ENCODE results near the gene HEG1.
"Not testable (repeated sequence)": the region's sequence is repeated elsewhere in the genome, so short reads cannot be mapped to it uniquely, and the experiment has no call there.

HEG1 gene

DNA sequence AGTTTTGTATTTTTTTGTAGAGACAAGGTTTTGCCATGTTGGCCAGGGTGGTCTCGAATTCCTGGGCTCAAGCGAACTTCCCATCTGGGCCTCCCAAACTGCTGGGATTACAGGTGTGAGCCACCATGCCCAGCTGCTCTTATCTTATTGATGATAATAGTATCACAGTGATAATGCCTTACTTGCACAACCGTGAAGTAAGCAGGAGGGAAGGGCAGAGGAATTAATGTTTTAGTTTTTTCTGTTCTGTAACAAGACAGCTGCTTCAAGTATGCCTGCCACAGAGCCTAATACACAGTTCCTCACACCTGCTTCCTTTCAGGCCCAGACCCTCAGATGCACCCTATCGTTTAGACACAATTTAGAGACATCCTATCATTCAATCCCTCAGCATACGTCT, 95.1 kb downstream of the HEG1 start:
- no peak for TF ChIP-seq POLR2AphosphoS5 (IDR thresholded peaks at IDR 0.05; ENCODE audit: low read depth, low read length)
- TF ChIP-seq TAF1 (IDR thresholded peaks at IDR 0.05; ENCODE audit: borderline replicate concordance, low read depth, low read length) = no peak
- TF ChIP-seq POLR2A (IDR thresholded peaks at IDR 0.05; ENCODE audit: low read depth, low read length) = no peak
- FAIRE-seq = no peak
- DNase-seq (ENCODE audit: insufficient read length) = no peak

DNA sequence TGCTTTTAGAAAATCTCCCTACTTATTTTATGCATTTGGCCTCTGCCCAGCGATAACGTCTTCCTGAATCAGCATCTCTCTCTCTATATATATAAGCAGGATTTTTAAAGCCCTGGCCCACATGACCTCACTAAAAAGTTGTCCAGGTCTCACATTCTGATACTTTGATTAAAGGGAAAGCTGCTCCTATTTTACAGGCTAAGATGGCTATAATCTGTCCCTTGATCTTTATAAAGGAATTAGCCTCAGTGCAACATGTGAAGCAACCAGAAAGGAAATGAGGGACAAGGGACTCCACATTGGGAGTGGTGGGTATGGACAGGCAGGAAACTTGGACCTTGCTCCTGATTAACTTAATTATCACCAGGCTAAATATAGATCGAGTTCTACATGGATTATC, 95.7 kb downstream of the HEG1 start:
- DNase-seq (ENCODE audit: insufficient read length) = no peak
- no peak for FAIRE-seq

DNA sequence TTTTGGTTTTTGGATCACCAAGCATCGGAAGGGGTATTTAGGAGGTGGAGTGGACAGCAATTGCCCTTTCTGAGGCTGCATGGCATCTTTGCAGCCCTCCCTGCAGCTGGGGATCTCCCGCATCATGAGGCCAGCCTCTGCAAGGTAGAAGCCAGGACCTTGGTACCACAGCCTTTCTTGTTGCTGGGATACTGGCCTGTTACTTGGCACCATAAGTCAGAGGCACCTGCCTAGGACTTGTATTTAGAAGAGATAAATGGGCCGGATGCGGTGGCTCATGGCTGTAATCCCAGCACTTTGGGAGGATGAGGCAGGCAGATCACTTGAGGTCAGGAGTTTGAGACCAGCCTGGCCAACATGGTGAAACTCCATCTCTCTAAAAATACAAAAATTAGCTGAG, 97.8 kb downstream of the HEG1 start:
- not testable (repeated sequence) for DNase-seq (ENCODE audit: insufficient read length); FAIRE-seq

More for the DNA sequence above, 95.7 kb downstream of the HEG1 start:
- TF ChIP-seq TAF1 (IDR thresholded peaks at IDR 0.05; ENCODE audit: borderline replicate concordance, low read depth, low read length) = no peak
- no peak for TF ChIP-seq POLR2AphosphoS5 (IDR thresholded peaks at IDR 0.05; ENCODE audit: low read depth, low read length)
- no peak for TF ChIP-seq POLR2A (IDR thresholded peaks at IDR 0.05; ENCODE audit: low read depth, low read length)

DNA sequence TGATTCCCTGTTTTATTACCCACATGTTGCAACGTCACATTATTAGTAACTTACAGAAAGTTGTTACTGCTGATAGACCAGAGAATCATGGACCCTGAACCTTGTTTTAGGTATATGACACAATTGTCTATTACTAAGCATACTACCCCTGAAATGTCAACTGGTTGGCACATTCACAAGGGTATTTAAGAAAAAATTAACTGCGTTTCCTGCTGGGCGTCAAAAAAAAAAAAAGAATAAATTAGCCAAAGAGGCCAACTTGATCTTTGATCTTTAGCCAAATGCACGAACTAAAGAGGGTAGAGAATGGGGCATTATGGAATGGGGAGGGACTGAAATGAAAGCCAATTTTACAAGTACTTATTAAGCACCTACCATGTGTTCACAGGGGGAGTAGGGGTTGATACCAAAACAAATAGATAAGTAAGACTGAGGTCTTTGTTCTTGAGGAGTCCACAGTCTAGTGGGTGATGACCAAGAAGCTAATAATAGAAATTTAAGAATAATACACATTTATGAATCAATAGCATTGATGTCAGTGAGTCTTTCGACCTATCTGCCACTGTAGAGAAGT, 103.4 kb downstream of the HEG1 start:
- TF ChIP-seq POLR2A (IDR thresholded peaks at IDR 0.05; ENCODE audit: low read depth, low read length) (no peak), POLR2AphosphoS5 (IDR thresholded peaks at IDR 0.05; ENCODE audit: low read depth, low read length) (no peak), TAF1 (IDR thresholded peaks at IDR 0.05; ENCODE audit: borderline replicate concordance, low read depth, low read length) (no peak)
- FAIRE-seq = no peak
- DNase-seq (ENCODE audit: insufficient read length) = no peak

DNA sequence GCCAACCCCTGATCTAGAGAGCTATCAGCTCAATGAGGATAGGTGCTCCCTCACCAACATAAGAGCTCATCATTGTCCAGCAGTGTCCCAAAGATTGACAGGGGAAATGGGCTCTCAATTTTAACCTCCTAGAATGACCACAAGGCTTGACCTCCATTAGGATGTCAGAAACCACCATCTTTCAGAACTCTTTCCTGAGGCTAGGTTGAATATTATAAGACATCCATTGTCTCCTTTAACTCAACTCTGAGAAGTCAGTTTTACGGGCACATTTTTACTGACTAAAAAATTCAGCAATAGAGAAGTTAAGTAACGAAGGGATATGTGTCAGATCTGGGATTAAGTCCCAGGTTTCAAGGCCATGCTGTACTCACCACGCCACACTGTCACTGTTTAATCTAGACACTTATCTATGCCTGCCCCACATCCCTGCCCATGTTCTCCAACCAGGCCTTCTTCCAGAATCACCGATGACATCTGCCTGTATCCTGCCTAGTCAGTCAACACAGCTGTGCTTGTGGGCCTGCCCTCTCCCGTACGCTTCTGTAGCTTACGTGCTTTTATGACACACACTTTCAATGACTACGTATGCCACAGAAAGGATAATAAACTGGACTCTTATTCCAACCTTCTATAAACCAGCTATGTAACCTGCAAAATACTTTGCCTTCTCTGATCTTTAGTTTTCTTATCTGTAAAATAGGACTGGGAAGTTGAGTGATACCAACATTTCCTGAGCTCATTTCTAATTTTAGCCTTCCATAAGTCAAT, 104.1 kb downstream of the HEG1 start:
- peak; percentile 9 for FAIRE-seq
- DNase-seq (ENCODE audit: insufficient read length) = no peak
- TF ChIP-seq TAF1 (IDR thresholded peaks at IDR 0.05; ENCODE audit: borderline replicate concordance, low read depth, low read length) = no peak
- no peak for TF ChIP-seq POLR2A (IDR thresholded peaks at IDR 0.05; ENCODE audit: low read depth, low read length)
- TF ChIP-seq POLR2AphosphoS5 (IDR thresholded peaks at IDR 0.05; ENCODE audit: low read depth, low read length) = no peak

DNA sequence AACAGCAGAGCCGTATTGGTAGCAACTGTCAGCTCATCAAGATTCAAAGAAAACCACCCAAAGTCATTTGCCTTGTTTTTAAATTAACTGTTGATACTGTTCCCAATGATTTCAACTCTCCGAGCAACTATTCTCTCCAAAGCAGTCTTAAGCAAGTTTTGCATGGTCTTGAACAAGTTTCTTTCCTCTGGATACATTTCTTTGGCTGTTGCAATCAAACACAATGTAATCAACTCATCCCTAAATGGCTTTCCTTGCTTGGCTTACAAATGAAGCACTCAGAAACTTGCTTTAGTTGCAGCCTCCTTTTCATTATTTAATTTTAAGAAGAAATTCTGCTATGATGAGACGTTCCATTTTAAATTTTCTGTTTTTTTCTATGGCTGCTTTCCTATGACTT, 105.8 kb downstream of the HEG1 start:
- DNase-seq (ENCODE audit: insufficient read length) (no peak), FAIRE-seq (no peak)
- no peak for TF ChIP-seq POLR2AphosphoS5 (IDR thresholded peaks at IDR 0.05; ENCODE audit: low read depth, low read length)
- TF ChIP-seq TAF1 (IDR thresholded peaks at IDR 0.05; ENCODE audit: borderline replicate concordance, low read depth, low read length) = no peak
- TF ChIP-seq POLR2A (IDR thresholded peaks at IDR 0.05; ENCODE audit: low read depth, low read length) = no peak

DNA sequence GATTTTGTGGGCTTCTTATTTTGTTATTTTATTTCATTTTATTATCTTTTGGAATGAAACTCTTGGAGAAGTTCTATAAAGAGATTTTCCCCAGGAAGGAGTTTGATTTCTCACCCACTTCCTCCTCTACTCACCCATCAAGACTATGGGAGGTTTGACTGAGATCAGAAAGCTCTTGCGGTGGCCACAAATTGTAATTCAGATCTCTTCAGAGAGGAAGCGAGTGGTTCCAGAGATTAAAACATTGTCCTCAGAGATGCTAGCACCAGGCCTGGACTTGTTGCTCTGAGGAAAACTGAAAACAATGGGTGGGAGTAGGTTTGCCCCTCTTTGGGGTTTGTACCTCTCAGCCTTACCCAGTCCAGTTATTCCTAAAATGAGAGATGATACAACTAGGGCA, 113.2 kb downstream of the HEG1 start:
- FAIRE-seq = peak; percentile 21
- TF ChIP-seq POLR2AphosphoS5 (IDR thresholded peaks at IDR 0.05; ENCODE audit: low read depth, low read length) = no peak
- no peak for TF ChIP-seq POLR2A (IDR thresholded peaks at IDR 0.05; ENCODE audit: low read depth, low read length)
- no peak for TF ChIP-seq TAF1 (IDR thresholded peaks at IDR 0.05; ENCODE audit: borderline replicate concordance, low read depth, low read length)
- no peak for DNase-seq (ENCODE audit: insufficient read length)

DNA sequence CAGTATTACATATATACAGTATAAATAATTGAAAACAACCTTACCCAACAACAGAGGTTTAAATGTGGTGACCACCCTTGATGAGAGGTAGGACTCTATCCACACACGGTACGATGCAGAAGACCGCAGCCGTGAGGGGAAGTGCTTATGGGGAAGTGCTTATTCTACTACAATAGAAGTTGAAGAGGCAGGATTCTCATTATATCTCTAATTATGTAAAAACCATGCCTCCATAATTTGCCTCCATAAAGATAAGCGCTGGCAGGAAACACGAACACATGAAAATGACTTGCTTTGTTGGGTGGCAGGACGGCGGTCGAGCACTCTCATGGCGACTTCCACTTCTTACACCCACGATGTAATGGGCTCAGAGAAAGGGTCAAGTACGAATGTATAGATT, 114.0 kb downstream of the HEG1 start:
- TF ChIP-seq TAF1 (IDR thresholded peaks at IDR 0.05; ENCODE audit: borderline replicate concordance, low read depth, low read length) (no peak), POLR2A (IDR thresholded peaks at IDR 0.05; ENCODE audit: low read depth, low read length) (no peak), POLR2AphosphoS5 (IDR thresholded peaks at IDR 0.05; ENCODE audit: low read depth, low read length) (no peak)
- no peak for FAIRE-seq
- no peak for DNase-seq (ENCODE audit: insufficient read length)

DNA sequence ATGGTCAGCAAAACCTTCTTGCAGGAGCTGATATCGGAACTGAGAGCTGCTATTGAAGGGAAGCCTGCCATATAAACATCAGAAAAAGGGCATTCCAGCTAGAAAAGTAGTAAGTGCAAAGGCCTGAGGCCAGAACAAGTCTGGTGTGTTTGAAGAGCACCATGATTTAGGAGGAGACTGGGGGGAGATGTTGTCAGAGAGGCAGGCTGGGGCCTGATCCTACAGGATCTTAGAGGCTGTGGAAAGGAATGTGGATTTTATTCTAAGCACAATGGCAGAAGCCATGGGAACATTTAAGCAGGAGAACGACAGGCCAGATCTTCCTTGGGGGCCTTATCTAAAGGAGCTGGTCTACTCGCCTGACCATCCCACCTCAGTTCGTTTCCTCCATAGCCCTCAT, 116.1 kb downstream of the HEG1 start:
- FAIRE-seq (no peak), DNase-seq (ENCODE audit: insufficient read length) (no peak)

DNA sequence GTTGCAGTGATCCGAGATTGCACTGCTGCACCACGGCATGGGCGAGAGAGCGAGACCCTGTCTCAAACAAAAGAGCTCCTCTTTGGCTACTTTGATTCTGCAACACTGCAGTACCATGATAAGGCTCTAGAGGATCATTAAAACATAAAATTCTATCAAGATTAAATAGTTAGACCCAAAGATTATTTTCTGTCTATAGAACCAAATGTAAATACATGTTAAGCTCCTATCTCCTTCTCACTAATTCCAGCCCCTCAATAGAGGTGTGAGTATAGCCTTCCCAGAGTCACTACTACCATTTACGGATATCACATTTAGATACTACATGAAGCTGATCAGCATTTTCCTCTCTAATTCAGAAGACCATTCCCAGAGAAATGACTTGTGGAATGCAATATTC, 116.9 kb downstream of the HEG1 start:
- DNase-seq (ENCODE audit: insufficient read length) = no peak
- TF ChIP-seq POLR2AphosphoS5 (IDR thresholded peaks at IDR 0.05; ENCODE audit: low read depth, low read length) = no peak
- no peak for TF ChIP-seq TAF1 (IDR thresholded peaks at IDR 0.05; ENCODE audit: borderline replicate concordance, low read depth, low read length)
- FAIRE-seq = no peak

More for the DNA sequence above, 116.1 kb downstream of the HEG1 start:
- TF ChIP-seq POLR2AphosphoS5 (IDR thresholded peaks at IDR 0.05; ENCODE audit: low read depth, low read length) = no peak
- TF ChIP-seq TAF1 (IDR thresholded peaks at IDR 0.05; ENCODE audit: borderline replicate concordance, low read depth, low read length) = no peak
- no peak for TF ChIP-seq POLR2A (IDR thresholded peaks at IDR 0.05; ENCODE audit: low read depth, low read length)

DNA sequence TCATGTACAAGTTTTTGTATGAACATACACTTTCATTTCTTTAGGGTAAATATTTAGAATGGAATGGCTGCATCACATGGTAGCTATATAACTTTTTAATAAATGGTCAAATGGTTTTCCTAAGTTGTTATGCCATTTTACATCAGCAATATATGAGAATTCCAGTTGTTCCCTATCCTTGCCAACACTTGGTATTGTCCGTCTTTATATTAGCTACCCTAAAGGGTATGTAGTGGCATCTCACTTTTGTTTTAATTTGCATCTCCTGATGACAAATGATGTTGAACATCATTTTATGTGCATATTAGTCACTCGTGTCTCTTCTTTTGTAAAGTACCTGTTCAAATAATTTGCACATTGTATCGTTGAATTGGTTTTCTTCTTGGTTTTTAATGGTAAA, 118.7 kb downstream of the HEG1 start:
- no peak for DNase-seq (ENCODE audit: insufficient read length)
- FAIRE-seq = no peak
- TF ChIP-seq POLR2A (IDR thresholded peaks at IDR 0.05; ENCODE audit: low read depth, low read length) = no peak
- TF ChIP-seq TAF1 (IDR thresholded peaks at IDR 0.05; ENCODE audit: borderline replicate concordance, low read depth, low read length) = no peak
- no peak for TF ChIP-seq POLR2AphosphoS5 (IDR thresholded peaks at IDR 0.05; ENCODE audit: low read depth, low read length)

DNA sequence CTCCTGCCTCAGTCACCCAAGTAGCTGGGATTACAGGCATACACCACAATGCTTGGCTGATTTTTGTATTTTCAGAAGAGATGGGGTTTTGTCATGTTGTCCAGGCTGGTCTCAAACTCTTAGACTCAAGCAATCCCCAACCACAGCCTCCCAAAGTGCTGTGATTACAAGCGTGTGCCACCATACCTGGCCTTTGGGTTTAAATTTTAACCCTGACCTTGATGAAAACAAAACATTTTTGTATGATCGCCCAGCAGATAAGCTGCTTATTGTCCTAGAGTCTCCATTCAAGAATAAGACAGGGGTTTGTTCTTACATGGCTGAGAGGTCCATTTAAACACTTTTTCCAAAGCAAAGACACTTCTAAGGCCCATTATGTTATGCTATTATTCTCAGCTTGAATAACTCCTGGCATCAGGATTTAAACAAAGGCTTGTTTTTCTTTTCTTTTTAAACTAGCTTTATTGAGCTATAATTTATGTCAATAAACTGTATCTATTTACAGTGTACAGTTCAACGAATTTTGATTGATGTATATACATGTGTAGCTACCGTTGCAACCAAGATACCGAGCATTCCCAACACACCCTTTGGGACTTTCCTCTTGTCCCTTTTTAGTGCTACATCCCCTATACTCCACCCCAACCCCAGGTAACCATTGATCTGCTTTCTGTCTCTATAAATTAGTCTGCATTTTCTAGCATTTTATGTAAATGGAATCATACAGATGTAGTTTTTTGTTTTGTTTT, 119.8 kb downstream of the HEG1 start:
- FAIRE-seq (no peak), DNase-seq (ENCODE audit: insufficient read length) (no peak)
- TF ChIP-seq TAF1 (IDR thresholded peaks at IDR 0.05; ENCODE audit: borderline replicate concordance, low read depth, low read length) (no peak), POLR2A (IDR thresholded peaks at IDR 0.05; ENCODE audit: low read depth, low read length) (no peak), POLR2AphosphoS5 (IDR thresholded peaks at IDR 0.05; ENCODE audit: low read depth, low read length) (no peak)
